Putamen (tissue), 1 donor: ENCODE data around the gene SETD7.

Source experiments
- DNase-seq: peaks from one replicate; pipeline ENCODE4 v3.0.0-alpha.2; 2016; ENCODE audit warnings: low spot score

The SETD7 gene

DNA sequence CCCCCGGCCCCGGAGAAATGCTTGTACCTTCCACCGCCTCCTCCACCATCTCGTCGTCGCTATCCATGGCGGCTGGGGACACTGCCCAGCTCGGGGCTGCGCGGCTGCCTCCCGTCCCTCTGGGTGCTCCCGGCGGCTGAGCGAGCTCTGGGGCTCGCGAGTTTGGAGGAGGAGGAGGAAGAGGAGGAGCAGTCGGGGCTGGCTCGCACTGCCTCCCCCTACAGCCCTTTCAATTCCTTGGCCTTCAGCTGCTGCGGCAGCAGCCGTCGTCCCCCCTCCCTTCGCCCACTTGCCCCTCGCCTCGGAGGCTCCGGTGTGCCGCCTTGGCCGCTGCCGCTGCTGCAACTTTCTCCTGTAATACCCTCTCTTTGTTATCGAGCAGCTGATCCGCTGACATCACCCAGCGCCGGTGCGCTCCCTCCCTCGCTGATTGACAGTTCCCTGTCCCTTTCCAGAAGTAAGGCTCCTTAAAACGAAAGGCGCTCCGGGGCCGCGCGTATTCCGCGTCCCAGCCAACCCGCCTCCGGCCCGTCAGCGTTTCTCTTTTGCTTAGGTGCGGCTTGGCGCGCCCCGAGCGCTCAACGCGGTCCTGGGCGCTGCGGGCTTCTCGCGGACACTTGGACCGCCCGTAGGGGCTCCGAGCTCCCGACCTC is at the start of gene SETD7:
Gene SETD7, minus strand, starts transcription at position 149 of the 653 bp plus-strand sequence. Its CDS starts 82 bp downstream, at position 67.
- DNase-seq: peak; percentile 74

DNA sequence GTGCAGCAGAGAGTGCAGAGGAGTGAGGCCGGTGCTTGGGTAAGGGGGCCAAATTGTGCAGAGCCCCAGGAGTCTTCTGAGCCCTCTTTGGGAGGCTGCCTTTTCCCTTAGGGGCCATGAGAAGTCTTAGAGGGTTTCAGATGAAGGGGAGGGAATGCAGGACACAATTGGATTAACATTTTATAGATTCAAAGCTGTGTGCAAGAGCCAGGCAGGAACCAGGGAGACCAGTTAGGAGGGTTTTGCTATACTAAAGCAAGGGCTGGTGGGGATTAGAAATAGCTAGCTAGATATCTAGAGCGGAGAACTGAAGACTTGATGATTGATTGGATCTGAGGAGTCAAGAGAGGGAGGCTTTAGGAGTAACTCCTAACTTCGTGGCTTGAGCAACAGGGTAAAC is 49.5 kb upstream of the SETD7 start:
- DNase-seq: no peak

DNA sequence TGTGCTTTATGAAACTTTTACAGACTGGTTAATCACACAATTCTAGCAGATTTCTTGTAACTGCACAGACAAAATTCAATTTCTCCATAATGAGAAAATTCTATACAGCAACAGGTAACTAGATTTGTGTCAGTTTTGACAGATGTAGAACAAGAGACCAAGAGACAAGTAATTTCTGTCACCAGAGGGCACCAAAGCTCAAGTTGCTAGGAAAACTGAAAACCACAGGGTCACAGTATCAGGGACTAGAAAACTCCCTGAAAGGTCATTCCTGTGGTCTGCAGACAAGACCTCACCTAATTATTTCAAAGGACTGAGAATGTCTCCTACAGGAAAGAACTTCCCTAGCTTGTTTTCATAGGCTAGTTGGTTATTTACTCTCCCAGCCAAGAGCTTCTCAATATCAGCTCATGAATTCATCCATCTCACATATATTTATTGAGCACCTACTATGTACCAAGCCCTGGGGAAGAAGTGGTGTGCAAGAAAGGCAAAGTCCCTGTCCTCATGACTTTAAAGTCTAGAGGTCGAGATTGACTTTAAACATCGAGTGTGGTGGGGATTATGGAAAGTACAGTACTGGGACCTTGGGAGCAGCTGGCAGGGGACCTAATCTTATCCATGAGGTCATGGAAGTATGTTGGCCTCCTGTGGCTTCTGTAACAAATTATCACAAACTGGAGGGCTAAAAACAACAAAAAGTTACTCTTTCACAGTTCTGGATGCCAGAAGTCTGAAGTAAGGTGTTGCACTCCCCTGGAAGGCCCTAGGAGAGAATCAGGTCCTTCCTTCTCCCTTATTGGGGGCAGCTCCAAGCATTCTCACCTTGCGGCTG is 47.8 kb upstream of the SETD7 start:
- DNase-seq: peak; percentile 43

DNA sequence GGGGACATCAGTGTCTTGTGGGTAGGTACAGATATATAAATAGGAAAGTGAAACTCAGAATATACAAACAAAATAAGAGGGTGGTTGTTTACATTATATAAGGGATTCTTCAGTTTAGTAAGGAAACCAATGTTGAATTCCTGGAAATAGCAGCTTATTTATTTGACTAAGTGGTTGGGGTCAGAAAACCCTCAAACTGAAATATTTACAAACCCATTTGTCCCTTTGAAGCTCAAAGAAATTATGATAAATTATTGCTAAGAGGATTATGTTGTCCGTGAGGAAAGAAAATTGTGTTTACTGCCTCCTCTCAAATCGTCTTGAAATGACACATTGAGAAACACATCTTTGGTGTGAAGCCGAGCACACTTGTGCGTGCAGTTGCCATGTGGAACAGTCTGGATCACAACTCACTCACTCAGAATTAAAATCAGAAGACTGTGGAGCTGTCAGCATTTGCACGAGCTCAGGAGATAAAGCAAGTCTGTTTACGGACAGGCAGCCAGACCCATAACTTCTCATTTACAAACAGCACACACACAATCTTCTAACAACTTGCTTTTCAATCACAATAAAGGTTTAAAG is 46.8 kb upstream of the SETD7 start:
- no peak for DNase-seq

DNA sequence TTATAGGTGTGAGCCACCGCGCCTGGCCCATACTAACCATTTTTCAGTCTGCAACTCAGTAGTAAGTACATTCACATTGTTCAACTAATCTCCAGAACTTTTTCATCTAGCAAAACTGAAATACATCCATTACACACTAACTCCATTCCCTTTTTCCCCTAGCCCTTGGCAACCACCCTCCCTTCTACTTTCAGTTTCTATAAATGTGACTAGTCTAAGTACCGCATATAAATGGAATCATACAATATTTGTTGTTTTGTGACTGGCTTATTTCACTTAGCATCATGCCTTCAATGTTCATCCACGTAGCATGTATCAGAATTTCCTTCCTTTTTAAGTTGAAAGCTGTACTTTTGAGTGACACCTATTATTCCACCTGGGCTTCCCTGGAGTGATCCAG is 44.6 kb upstream of the SETD7 start:
- DNase-seq: no peak

DNA sequence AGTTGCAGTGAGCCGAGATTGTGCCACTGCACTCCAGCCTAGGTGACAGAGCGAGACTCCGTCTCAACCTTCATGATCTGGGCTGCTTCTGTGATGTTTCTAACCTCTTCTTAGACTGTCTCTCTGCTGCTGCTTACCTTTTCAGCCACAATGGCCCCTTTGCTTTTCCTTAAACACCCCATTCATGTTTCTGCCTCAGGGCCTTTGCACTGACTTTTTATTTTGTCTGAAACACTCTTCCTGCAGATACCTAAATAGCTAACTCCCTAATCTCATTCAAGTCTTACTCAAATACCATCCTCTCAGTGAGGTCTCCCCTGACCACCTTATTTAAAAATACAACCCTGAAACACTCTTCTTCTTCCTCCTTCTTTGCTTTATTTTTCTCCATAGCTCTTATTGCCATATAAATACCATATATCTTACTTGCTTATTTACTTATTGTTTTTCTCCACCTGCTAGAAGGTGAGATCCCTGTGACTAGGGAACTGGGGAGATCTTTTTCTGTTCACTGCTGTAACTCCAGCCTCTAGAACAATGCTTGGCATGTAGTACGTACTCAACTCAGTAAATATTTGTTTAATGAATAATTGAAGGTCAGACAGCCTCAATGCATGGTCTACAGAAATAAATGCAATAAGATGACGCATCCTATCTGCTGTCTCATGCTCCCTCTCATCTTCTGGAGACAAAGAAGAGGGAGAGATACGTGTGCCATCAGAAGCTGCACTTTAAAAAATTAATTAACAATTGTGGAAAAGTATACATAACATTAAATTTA is 43.8 kb upstream of the SETD7 start:
- DNase-seq: no peak

DNA sequence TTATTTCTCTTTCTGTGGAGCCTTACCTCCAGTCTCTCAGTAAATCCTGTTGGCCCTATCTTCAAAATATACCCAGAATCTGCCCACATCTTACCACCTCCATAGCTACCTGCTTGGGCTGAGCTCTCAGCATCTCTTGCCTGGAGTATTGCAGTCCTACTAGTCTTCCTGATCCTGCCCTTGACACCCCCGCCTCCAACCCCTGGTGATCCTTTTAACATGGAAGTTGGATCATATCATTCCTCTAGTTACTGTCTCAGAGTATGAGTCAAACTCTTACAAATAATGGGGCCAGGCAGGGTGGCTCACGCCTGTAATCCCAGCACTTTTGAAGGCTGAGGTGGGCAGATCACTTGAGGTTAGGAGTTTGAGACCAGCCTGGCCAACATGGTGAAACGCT is 43.1 kb upstream of the SETD7 start:
- no peak for DNase-seq

DNA sequence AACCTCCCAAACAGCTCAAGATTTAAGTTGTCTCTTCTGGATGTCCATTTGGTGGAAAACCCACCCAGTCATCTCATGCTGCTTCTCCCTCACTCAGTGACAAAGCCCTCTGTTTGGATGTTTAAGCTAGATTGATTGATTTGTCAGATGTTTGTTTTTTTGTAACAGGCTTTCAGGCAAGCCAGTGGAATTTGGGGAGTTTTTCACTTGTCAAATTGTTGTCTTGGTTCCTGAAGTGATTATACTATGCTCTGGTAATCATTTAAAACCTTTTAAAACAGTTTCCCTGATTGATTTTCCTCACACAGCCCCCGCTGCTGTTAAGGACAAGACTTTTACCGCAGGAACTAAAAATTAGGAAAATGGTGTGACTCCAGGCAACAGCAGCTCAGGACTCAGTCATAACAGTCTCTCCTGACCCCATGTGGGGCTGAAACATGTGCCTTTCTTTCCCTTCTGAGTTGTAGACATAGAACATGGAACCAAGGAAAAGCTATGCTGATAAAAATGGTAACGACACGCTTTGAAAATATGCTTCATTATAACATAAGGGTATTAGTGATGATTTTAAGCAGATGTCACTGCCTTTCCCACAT is 40.8 kb upstream of the SETD7 start:
- no peak for DNase-seq

DNA sequence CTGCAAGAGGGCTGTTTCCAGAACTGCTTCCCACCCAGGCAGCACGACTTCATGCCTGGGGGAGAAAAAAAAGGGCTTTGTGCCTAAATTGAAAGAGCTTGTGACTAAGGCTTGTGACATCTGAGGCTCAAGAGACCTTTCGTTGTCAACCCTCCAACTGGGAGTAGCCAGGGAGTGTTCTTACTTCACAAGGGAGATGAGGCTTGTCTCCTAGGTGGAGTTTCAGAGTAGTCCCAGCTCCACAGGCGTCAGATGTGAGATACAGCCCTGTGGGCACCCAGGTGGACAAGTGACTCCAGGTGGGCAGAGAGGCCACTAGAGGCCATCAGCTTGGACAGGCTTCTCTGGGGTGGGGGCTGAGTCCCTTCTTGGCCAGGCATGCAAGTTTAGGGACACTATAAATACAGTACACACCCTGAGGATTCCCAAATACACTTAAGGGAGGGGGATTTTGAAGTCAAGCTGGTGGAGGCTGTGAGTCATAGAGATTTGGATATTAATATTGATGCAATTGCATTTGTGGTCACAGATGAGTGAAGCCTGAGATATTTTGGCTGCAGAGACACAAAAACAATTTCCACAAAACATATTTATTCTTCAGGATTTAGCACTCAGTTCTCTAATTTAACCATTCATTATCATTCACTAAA is 40.1 kb upstream of the SETD7 start:
- DNase-seq: no peak

DNA sequence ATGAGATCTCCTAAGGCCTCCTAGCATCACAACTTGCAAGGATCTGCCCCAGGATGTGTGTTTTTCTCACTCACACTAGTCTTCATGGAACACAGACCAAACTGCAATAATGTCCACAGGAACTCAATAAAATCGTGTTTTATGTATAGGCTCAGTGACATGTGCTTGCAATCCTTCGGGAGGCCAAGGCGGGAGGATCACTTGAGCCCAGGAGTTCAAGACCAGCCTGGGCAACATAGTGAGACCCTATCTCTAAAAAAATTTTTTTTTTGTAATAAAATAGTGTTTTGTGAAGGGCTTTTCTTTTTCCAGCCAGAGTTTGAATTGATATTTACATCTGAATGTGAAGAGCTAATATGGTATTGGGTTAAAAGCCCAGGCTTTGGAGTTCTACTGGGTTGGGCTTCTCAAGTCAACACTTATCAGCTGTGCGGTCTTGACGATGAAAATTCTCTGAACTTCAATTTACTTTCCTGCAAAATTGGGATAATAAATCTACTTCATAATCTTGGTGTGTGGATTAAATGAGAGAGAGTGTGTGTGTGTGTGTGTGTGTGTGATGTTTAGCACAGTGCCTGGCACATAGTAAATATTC is 38.7 kb upstream of the SETD7 start:
- no peak for DNase-seq

DNA sequence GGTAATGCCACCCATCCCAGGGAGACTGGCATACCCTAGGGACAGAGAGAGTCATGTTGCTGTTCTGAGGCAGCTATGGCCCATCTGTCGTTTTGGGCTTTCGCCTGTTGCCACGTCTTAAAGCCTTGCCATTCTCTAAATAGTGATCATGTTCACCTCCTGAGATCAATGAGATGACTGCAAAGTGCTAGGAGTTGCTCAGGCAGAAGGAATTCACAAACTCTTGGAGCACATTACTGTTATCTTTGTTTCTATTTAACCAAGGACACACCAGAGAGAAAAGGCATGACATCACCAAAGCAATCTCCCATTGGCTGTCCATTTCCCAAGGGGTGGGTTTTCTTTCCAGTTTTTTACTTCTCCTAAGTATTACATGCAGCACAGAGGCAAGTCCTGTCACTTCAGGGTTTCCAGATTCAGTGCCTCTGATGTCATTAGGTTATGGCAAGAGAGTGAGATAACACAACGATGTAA is 37.1 kb upstream of the SETD7 start:
- DNase-seq: no peak

DNA sequence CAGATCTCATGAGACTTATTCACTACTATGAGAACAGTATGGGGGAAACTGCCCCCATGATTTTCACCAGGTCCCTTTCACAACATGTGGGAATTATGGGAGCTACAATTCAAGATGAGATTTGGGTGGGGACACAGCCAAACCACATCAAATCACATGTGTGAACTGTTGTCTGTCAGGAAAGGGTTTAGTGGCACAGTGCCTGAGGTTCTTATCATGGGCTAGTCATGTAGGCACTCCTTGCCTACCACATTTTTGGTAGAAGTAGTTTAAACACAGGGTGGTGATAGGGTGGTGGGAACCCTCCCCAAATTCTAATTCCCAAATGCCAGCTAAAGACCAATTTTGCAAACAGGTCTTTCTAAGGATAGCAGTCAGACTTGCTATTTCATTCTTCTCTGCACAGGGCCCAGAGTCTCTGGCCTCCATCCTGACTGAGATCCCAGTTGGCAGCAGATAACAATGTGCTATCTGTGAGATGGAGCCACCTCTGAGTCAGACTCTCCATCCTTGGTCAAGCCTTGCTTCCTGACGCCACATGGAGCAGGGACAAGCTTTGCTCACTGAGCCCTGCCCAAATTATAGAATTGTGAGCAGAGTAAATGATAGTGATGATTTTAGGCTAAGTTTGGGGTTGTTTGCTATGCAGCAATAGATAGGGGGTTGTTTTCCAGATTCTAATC is 33.5 kb upstream of the SETD7 start:
- DNase-seq: no peak

DNA sequence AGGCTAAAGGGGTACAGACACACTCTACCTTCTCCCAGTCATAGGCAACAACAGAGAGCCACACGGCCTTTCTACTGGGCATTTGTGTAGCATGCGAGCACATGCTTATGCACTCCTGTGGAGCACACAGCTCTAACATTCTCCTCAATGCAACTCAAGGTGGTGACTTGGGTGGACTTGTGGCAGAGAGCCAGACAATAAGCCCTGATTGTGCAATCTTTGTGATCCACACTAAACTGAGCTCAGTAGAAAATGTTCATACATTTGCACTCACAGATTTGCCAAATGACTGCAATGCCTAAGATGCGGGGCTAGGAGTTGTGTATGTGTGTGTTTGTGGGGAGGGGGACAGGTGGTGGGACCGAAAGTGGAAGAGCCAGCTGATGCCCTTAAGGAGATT is 31.4 kb upstream of the SETD7 start:
- no peak for DNase-seq

DNA sequence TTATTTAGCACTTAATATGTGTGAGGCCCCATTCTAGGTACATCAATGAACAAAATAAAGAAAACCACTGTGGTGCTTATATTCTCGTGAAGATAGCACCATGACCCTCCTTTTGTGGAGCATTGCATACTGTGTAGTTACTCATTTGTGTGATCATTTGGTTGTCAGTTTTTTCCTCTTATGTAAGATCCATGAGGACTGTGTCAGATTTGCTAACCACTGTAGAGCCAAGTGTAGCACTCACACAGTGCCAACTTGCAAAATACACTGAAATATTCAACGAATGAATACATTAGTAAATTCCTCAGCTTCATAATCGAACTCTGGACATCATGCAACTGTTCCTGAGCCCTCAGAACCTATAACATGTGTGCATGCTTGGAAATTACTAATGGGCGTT is 29.5 kb upstream of the SETD7 start:
- DNase-seq: no peak

DNA sequence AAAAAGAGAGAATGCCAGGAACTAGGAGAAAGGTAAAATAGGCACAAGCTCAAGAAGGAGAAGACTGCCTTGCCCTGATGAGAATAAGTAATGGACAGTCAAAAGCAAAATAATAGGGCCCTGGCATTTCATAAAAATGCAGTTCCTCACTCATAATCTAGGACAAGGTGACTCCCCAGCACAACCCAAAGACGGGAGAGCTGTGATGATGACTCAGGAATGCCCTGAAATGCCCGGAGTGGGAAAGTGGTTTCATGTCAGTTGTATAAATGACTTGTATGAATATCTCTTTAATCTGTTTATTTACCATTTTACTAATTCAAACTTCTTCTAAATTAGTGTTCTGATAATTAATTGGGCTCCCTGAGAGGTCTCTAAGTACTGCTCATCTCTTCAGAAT is 28.8 kb upstream of the SETD7 start:
- DNase-seq: no peak

DNA sequence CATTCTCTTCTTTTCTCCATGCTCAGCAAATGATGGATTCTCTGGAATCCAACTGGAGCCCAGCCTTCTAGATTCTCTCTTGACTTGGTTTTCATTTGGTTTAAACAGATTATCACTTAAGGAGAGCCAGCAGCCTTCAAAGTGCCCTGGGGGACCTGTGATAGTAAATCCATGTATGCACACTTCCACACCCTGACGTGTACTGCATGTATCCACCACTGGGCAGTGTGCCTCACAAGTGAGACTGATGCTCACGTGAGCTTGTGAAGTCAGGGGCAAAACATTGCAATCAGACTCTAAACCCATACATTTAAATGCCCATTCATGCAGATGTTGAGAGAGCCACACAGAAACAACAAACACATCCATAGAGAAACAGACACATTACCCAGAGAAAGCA is 28.0 kb upstream of the SETD7 start:
- no peak for DNase-seq

DNA sequence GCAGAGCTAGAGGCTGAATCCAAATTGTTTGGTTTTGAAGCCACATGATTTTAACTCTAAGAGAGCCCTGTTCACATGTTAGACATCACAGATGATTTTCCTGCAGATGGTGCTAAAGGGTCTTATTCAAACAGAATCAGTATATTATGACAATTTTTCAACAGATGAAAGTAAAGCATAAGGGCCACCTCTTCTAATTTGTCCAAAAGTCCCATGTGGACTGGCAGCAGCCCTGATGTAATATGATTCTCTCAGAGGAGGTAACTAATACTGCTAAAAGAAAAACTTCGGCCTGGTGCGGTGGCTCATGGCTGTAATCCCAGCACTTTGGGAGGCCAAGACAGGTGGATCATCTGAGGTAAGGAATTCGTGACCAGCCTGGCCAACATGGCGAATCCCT is 26.0 kb upstream of the SETD7 start:
- no peak for DNase-seq

DNA sequence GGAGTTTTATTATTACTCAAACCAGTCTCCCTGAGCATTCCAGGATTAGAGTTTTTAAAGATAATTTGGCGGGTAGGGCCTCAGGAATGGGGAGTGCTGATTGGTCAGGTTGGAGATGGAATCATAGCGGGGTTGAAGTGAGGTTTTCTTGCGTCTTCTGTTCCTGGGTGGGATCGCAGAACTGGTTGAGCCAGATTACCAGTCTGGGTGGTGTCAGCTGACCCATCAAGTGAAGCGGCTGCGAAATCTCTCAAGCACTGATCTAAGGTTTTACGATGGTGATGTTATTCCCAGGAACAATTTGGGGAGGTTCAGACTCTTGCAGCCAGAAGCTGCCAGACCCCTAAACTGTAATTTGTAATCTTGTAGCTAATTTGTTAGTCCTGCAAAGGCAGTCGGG is 25.1 kb upstream of the SETD7 start:
- no peak for DNase-seq

DNA sequence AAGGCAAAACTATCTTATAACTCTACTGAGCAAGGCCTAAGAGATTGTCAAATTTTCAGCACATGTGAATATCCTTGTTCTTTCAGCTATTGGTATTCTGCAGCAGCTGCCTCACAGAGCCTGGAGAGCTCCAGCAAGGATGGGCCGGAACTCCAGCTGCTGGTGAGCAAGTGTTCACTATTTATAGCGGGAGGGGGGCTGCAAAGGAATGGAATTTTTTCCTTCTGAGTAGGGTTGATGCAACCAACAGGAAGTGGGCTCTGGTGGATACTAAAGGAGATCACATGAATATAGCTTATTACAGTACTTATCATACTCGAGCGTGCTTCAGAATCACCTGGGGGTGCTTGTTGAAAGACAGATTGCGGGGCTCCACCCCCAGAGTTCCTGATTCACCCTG is 20.2 kb upstream of the SETD7 start:
- no peak for DNase-seq

DNA sequence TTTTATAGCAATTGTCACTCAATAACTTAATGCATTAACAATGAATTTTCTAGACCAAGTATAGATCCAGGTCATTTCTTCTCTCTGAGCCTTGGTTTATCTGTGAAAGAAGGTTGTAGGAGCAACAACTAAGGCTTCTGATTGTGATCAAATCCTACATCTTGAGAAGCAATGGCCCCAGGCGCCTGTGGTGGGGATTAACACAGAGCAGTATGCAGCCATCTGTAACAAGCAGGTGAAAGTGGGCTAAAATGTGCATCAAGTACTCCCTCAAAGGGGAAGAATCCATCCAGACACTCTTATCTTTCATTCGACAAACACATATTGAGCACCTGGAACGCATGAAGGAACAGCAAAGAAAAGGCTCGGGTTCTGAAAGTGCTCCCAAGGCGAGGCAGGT is 19.1 kb upstream of the SETD7 start:
- no peak for DNase-seq

DNA sequence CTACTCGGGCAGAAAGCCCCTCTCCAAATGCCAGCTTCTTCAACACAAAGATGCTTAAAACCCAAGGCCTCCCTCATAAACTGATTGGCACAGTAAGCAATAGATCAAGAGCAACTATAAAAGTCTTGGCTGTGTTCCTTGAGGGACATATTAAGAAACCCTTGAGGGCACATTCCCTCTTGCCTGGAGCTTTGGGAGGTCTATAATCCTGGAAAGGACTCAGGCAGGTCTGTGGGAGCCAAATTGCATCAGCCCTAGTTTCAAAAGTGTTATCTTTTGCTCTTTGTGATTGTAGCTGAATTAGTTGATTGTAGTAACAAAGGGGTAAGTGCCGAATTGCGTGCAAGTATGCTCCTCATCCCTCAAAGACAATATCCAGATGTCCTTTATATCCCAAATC is 18.6 kb upstream of the SETD7 start:
- DNase-seq: no peak
